B cell (primary cell): ENCODE data around the gene IDH2.

ENCODE experiments used
- EZH2 ChIP-seq: IDR thresholded peaks from 2 replicates; pipeline ENCODE4 v1.6.1; 2012; ENCODE audit warnings: borderline replicate concordance, low read depth, mild to moderate bottlenecking, moderate library complexity, low read length; ENCODE audit not compliant: insufficient read depth, poor library complexity, severe bottlenecking
- TF ChIP-seq, protein P1 (sequence below): fragments of 200-600 bp; IDR thresholded peaks from one replicate; pipeline ENCODE4 v1.8.0; 2022; ENCODE audit warnings: antibody characterized with exemption, mild to moderate bottlenecking

DNA sequence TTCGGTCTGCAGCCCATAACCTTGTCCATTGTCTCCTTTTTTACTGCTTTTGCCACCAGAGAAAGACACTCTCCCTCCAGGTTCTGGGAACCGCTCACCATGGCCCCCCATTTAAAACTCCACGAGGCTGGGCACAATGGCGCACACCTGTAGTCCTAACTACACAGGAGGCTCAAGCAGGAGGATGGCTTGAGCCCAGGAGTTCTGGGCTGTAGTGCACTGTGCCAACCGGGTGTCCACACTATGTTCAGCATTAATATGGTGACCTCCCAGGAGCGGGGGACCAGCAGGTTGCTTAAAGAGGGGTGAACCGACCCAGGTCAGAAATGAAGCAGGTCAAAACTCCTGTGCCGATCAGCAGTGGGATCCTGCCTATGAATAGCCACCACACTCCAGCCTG lies 28.0 kb upstream of the IDH2 start:
- TF ChIP-seq EZH2: no peak
- TF ChIP-seq, protein P1, sequence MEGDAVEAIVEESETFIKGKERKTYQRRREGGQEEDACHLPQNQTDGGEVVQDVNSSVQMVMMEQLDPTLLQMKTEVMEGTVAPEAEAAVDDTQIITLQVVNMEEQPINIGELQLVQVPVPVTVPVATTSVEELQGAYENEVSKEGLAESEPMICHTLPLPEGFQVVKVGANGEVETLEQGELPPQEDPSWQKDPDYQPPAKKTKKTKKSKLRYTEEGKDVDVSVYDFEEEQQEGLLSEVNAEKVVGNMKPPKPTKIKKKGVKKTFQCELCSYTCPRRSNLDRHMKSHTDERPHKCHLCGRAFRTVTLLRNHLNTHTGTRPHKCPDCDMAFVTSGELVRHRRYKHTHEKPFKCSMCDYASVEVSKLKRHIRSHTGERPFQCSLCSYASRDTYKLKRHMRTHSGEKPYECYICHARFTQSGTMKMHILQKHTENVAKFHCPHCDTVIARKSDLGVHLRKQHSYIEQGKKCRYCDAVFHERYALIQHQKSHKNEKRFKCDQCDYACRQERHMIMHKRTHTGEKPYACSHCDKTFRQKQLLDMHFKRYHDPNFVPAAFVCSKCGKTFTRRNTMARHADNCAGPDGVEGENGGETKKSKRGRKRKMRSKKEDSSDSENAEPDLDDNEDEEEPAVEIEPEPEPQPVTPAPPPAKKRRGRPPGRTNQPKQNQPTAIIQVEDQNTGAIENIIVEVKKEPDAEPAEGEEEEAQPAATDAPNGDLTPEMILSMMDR: no peak
